Type B pancreatic cell (in vitro differentiated cells): ENCODE data around the gene ARHGAP32. TPM values are rescaled to one million over a fixed set of nuclear protein-coding genes. Genes with fewer than 3 reads are reported as not detected.
A peak's percentile ranks its signal among the peaks of the same experiment; 100 is the strongest.

Experiments
- DNase-seq: peaks from one replicate; pipeline ENCODE4 v3.0.0; 2021; ENCODE audit warnings: mixed read lengths; ENCODE audit not compliant: unreplicated experiment; ENCODE audit errors: extremely low spot score
- H3K27ac Mint-ChIP-seq: 2 replicates; pipeline ENCODE4 v1.8.0; 2021; ENCODE audit warnings: mild to moderate bottlenecking, mixed read lengths
- H3K27me3 Mint-ChIP-seq: 2 replicates; pipeline ENCODE4 v1.8.0; 2021; ENCODE audit warnings: mixed read lengths
- H3K36me3 Mint-ChIP-seq: 2 replicates; pipeline ENCODE4 v1.8.0; 2021; ENCODE audit warnings: mixed read lengths
- H3K4me1 Mint-ChIP-seq: one replicate; pipeline ENCODE4 v1.8.0; 2021; ENCODE audit warnings: mixed read lengths; ENCODE audit not compliant: unreplicated experiment
- H3K4me3 Mint-ChIP-seq: 2 replicates; pipeline ENCODE4 v1.8.0; 2021; ENCODE audit warnings: mild to moderate bottlenecking, mixed read lengths
- H3K9me3 Mint-ChIP-seq: 2 replicates; pipeline ENCODE4 v1.8.0; 2021; ENCODE audit warnings: mixed read lengths
- CTCF ChIP-seq: fragments of 200-600 bp; sonication (generic); conservative IDR thresholded peaks from 2 replicates; pipeline ENCODE4 v1.5.0; 2021; ENCODE audit warnings: antibody characterized with exemption, mild to moderate bottlenecking
- total RNA-seq: library from RNA; stranded (reverse); gene quantifications from 2 replicates; pipeline ENCODE4 v1.2.1, GENCODE V29; 2021; ENCODE audit warnings: low replicate concordance

The ARHGAP32 gene
- total RNA-seq, 1 donor from 2014 or later: 41.6 TPM

- DNase-seq: no peak
- Mint-ChIP-seq H3K4me3 (no peak overlapping the region), H3K27me3 (peaks cover 4% of the 10 kb centered on the region)
Observed at GRCh38 chr11:128956401-128957201, 235.5 kb downstream of the ARHGAP32 start.

GRCh38 chr11:128955636-128956035 is 236.5 kb downstream of the ARHGAP32 start:
- no peak overlapping the region for H3K4me3 Mint-ChIP-seq
- DNase-seq: no peak
- peaks cover 7% of the 10 kb centered on the region for H3K4me1 Mint-ChIP-seq
- TF ChIP-seq CTCF: no peak
- H3K27ac Mint-ChIP-seq: no peak overlapping the region
- H3K27me3 Mint-ChIP-seq: peaks cover 4% of the 10 kb centered on the region
- H3K9me3 Mint-ChIP-seq: no peaks in the 10 kb centered on the region
- H3K36me3 Mint-ChIP-seq: no peaks in the 10 kb centered on the region

More at GRCh38 chr11:128956401-128957201, 235.5 kb downstream of the ARHGAP32 start:
- H3K36me3 Mint-ChIP-seq: no peaks in the 10 kb centered on the region
- peak overlapping the region; percentile 44 for H3K27ac Mint-ChIP-seq
- H3K9me3 Mint-ChIP-seq: no peaks in the 10 kb centered on the region
- peak; percentile 91 for TF ChIP-seq CTCF
- H3K4me1 Mint-ChIP-seq: peaks cover 7% of the 10 kb centered on the region

- TF ChIP-seq CTCF: no peak
- no peak overlapping the region for H3K4me3 Mint-ChIP-seq
- no peak overlapping the region for H3K27ac Mint-ChIP-seq
- H3K36me3 Mint-ChIP-seq: no peaks in the 10 kb centered on the region
- H3K27me3 Mint-ChIP-seq: peaks cover 4% of the 10 kb centered on the region
- DNase-seq: no peak
- H3K9me3 Mint-ChIP-seq: no peaks in the 10 kb centered on the region
- H3K4me1 Mint-ChIP-seq: peaks cover 11% of the 10 kb centered on the region
Observed at GRCh38 chr11:128953151-128953550, 239.0 kb downstream of the ARHGAP32 start.

GRCh38 chr11:128949791-128950454 is 242.2 kb downstream of the ARHGAP32 start:
- no peak for DNase-seq
- no peak for TF ChIP-seq CTCF
- Mint-ChIP-seq H3K27me3 (no peaks in the 10 kb centered on the region), H3K4me3 (no peak overlapping the region), H3K36me3 (no peaks in the 10 kb centered on the region), H3K9me3 (no peaks in the 10 kb centered on the region), H3K4me1 (peaks cover 4% of the 10 kb centered on the region), H3K27ac (no peak overlapping the region)

GRCh38 chr11:128948583-128948982 is 243.5 kb downstream of the ARHGAP32 start:
- Mint-ChIP-seq H3K4me1 (peaks cover 7% of the 10 kb centered on the region), H3K27ac (no peak overlapping the region), H3K9me3 (no peaks in the 10 kb centered on the region), H3K4me3 (no peak overlapping the region), H3K36me3 (no peaks in the 10 kb centered on the region), H3K27me3 (no peaks in the 10 kb centered on the region)
- DNase-seq: no peak
- peak; percentile 33 for TF ChIP-seq CTCF
